Occipital lobe (tissue), 2 donors: ENCODE data around the gene RAB9A. TPM values are rescaled to one million over a fixed set of nuclear protein-coding genes. Genes with fewer than 3 reads are reported as not detected.
"Not testable (repeated sequence)": the region's sequence is repeated elsewhere in the genome, so short reads cannot be mapped to it uniquely, and the experiment has no call there.

Experiments
- DNase-seq: peaks from one replicate; lab custom pipeline; 2025; lab: John Stamatoyannopoulos, UW
- total RNA-seq: library from RNA; depleted of rRNA; stranded (reverse); fragments of >200 nt; gene quantifications from one replicate; pipeline ENCODE4 v1.2.3, GENCODE V29; 2014

Gene RAB9A
- total RNA-seq, 1 donor from 2014 or later, result 29.2 TPM

DNA sequence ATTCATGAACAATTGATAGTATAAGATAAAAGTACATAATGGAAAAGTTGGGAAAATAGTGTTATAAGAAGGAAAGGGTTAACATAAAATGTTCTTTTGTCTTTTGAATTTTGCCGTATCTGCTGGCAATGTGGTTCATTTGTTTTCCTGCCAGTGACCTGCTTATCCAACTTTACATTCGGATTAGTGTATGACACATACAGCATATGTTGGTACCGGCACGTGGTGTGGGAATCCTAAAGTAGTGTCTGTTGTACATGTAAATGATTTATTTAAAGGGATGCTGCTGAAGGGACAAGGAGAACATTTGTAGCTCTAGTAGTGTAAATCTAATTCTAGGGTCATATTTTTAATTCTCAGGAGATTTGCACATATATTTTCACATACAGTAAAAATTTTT lies 11.5 kb downstream of the RAB9A start:
- DNase-seq, result no peak

DNA sequence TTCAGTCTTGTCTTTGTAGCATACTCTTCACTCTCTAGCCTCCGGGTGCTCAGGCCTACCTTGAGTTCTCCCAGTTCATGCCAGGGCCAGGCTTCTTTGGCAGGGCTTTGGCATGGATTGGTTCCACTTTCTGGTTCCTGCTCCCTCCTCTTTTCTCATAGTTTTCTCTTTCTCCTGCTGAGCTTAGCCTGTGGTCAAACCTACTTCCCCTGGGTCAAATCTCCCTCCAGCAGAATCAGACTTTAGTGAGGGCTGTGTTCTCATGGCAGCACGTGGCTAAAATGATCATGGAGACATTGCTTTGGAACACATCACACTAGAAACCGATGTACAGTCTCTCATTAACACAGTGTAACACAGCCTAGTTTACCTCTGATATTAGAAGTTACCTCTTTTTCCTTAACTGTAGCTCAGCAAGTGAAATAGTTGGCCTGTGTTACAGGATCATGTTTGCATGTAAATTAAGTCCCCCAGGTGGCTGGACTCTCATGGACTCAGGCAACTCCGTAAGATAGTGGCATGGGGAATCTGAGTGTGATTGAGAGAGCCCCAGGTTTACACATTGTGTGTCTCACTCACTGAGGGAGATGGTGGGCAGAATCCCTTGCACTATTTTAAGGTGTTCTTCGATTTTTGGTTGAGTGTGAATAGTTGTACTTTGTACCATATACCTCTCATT lies 13.3 kb downstream of the RAB9A start:
- DNase-seq, result no peak

DNA sequence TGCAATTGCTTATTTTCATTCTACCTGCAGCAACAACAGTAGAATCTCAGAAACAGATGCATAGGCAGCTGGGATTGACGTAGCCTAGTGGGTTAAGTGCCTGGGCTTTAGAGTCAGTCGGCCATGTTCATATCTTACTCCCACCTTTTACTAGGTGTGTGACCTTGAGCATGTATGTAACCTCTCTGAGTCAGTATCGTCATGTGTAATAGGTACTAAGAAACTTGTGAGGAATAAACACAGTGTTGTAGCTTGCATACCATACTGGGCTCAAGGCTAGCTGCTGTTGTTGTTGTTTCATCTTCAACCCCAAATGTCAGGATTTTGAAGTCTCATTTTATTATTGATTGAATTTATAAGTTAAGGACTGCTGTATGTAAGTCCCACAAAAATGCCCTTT lies 14.2 kb downstream of the RAB9A start:
- no peak for DNase-seq

- DNase-seq, result no peak
Measured at GRCh38 chrX:13703589-13703988, 14.7 kb downstream of the RAB9A start.

DNA sequence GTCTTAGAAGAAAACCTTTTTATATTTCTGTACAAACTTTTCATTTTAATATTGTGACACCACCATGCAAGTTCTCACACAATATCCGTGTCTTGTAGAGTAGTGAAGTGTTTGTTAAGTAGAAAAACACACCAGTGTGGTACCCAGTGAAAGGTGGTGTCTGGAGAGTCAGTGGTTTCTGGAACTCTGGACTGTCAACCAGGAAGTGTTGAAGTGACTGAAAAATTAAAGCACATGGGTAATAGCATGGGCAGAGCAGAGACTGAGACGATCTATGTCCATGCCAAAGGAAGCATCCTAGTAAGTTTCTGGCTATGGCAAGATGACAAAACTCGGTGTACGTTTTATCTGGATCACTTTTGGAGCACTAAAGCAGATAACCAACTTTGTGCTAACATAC lies 22.2 kb downstream of the RAB9A start:
- DNase-seq, result no peak

- DNase-seq, result no peak
Measured at GRCh38 chrX:13716455-13716854, 27.5 kb downstream of the RAB9A start.

DNA sequence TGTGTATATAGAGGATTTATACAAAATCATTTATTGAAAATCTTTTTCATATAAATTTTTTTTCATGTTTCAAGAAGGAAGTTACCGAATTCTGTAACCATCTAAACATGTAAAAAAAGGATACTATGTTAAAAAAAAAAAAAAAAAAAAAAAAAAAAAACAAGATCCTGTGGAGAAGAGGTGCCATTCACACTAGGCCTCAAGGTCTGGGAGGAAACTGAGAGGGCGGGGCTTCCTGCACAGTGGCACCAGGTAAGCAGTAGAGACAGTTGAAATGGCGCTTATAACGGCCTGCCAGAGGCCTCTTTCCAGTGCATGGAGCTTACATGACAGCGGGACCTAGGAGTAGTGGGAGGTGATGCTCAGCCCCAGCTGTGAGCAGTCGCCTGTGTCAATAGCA lies 28.0 kb downstream of the RAB9A start:
- DNase-seq, result no peak

DNA sequence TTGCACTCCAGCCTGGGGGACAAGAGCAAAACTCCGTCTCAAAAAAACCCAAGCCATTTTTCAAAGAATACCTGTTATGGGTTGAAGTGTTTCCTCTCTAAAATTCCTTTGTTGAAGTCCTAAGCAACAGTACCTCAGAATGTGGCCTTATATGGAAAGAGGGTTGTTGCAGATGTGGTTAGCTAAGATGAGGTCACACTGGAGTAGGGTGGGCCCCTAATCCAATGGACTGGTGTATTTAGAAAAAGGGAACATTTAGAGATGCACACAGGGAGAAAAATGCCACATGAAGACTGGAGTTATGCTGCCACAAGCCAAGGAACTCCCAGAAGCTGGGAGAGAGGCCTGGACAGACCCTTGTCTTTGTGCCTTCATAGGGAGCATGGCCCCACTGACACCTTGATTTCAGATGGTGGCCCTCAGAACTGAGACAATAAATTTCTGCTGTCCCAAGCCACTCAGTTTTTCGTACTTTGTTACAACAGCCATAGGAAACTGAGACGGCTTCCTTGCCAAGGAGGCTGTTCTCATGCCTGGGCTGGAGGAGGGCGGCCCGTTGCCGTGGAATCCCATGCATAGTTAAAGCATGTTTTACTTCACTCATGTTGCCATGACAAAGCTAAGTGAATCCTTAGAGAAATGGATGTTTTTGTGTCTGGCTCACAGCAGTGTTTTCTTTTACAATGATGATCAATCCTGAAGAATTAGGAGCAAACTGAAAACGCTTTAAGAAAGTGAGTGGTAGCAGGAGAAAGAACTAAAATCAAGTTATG lies 29.0 kb downstream of the RAB9A start:
- no peak for DNase-seq

DNA sequence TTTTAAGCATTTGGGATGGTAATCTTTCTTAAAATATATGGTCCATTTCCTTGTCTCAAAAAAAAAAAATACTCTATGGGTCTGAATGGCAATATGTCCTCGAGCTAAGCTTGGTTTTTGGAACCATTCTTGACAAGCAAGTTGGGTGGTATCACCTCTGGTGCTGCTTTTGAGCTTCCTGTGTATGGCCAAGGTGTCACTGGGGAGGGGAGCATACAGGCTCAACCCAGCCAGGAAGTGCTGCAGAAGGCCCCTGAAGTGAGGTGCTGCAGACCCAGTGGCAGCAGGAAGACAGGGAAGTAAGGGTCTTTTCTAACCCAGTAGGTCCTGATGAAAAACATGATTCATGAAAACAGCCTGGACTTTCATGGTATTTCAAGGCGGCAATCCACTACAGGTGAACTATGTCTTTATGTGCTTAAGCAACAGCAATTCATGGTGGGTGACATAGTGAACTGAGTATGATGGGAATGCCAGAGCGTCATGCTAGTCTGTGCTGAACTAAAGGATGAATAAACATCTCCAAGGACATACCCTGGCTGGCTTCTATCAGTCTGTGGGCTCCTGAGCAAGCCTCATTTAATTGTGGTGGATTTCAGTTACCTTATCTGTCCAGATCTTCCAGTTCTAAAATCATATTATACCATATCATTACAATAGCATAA lies 30.4 kb downstream of the RAB9A start:
- DNase-seq, result no peak

- no peak for DNase-seq
Measured at GRCh38 chrX:13721371-13721770, 32.4 kb downstream of the RAB9A start.

DNA sequence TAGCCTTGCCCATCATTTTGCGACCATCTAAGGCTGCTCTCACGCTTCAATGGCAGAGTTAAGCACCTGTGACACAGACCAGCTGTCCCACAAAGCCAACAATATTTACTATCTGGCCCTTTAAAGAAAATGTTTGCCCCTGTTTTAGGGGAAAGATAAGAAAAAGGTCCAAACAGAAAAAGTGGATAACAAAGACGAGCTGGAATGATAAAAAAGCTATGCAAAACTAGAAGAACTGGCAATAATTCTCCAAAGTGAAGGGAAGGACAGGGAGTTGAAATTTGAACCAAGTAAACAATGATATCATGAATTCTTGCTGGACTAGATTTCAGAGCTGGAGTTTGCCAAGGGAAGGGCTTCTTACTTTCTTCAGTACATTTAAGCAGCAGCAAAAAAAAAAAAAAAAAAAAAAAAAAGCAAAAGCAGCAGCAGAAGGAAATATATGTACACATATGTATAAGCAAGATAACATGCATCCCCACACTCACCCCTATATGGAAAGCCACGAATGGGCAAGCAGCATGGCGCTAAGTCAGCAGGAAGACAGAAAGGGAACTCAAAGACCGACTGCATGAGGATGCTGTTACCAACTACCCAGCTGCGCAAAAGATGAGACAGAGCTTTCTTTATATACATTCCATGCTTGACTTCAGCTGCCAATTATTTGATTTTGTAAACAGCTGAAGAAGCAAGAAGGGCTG lies 33.0 kb downstream of the RAB9A start:
- no peak for DNase-seq

GRCh38 chrX:13724878-13725277 lies 36.0 kb downstream of the RAB9A start:
- DNase-seq, result not testable (repeated sequence)

DNA sequence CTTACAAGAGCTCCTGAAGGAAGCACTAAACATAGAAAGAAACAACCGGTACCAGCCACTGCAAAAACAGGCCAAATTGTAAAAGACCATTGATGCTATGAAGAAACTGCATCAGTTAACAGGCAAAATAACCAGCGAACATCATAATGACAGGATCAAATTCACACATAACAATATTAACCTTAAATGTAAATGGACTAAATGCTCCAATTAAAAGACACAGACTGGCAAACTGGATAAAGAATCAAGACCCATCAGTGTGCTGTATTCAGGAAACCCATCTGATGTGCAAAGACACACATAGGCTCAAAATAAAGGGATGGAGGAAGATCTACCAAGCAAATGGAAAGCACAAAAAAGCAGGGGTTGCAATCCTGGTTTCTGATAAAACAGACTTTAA lies 37.7 kb downstream of the RAB9A start:
- not testable (repeated sequence) for DNase-seq

GRCh38 chrX:13730523-13730922 lies 41.6 kb downstream of the RAB9A start:
- DNase-seq, result not testable (repeated sequence)

DNA sequence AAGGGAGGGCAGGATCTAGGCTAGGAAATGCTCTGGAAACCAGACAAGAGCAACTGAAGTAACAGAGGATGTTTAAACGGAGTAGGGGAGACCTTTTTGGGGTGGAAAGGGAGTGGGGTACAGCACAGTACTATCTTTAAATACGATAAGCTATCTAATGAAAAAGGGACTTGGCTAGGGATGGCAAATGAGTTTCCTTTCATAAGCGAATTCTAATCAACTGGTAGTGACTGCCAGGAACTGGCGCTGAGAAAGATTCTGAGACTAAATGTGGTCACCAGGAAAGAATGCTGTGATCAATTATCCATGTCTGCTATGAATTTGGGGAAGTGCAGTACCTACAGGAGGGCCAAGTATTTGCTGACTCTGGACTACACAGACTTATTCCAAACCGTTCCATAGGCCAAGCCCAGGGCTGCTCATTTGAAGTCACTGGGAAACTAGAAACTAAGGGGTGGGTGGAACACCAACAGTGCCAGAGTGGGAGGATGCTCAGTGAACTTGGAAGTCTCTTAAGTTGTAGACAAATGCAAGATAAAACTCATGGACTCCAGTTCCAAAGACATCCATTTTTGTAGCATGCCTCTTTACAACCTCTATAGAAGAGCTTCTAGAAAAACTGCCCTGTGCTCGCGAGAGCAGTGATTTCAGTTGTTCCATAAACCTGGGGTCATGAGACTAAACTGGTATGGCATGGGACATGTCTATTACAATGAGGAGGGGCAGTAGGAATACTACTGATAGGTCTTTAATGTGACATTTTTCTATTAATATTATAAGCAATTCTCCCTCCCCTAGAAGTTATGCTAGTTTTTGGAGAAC lies 43.5 kb downstream of the RAB9A start:
- no peak for DNase-seq

DNA sequence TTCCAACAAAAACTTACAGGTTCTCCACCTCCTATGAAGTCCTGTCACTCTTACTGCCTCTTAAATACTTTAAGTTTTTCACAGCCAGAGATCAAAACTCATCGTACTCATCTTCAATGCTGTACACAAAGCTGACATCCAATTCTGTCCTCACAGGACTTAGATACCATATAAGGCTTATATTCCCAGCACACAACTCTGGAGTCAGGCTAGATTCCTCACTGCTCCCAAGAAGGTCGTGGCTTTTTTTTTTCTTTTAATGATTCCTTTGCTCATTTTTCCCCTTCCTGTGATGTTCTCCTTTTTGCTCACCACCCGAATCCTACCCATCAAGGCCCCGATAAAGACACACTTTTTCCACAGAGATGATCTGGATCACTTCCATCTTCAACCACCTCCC lies 44.6 kb downstream of the RAB9A start:
- no peak for DNase-seq

DNA sequence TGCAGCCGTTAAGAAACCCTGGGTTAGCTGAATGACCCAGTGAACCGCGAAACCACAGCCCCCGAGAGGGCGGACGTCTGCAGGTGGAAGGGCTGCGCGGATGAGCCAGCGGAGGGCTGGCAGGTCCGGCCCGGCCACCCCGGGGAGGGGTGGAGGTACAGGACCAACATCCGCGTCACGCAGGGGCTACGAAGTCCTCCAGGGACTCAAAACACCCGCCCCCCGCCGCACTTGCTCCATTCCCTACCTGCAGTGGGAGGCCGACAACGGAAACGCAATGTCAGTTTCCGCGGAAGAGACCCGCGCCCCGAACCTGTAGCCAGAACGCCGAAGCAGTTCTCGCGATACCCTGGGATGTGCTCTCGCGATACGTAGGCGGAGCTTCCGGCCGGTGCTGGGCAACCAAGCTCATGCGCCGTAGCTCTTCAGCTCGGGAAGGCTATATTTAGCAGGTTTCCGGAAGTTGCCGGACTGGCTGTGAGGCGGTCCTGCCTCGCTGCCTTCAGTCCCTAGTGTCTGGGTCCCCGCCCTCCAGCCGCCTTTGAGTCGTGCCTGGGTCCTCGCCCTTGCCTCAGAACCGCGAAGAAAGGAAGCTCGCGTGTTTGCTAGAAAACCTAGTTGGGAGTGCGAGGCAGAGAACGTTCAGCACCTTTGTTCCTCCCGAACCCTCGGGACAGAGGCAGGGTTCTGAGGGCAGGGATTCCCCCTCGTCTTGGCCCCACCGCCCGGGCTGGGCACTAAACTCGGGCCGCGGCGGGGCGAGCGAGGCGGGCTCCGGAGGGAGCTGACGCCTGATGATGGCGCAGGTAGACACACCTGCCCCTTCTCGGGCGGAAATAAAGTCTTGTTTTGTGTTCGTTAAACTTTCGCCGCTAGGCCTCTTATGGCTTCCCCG lies 45.6 kb downstream of the RAB9A start, which contains the start of the genes OFD1 and TRAPPC2:
OFD1 (plus strand) TSS at position 471 of the 895 bp plus-strand sequence; CDS start at position 795, 324 bp downstream.
TRAPPC2 (minus strand) TSS at position 343 of the 895 bp plus-strand sequence. CDS start 14,657 bp downstream, outside the sequence.
- DNase-seq, result peak; percentile 86

DNA sequence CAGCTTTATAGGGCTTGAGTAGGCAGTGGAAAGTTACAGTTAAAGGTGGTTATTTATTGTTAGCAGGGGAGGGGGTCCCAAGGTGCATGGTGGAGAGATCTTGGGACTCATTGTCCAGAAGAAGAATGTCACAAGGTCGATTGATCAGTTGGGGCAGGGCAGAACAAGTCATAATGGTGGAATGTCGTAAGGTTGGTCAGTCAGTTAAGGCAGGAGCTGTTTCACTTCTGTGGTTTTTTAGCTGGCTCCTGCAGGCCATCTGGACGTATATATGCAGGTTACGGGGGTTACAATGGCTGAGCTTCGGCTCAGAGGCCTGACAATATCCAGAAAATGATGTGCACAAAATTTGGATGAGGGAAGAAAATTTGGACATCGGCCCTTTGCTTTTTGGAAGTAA lies 52.8 kb downstream of the RAB9A start:
- no peak for DNase-seq

DNA sequence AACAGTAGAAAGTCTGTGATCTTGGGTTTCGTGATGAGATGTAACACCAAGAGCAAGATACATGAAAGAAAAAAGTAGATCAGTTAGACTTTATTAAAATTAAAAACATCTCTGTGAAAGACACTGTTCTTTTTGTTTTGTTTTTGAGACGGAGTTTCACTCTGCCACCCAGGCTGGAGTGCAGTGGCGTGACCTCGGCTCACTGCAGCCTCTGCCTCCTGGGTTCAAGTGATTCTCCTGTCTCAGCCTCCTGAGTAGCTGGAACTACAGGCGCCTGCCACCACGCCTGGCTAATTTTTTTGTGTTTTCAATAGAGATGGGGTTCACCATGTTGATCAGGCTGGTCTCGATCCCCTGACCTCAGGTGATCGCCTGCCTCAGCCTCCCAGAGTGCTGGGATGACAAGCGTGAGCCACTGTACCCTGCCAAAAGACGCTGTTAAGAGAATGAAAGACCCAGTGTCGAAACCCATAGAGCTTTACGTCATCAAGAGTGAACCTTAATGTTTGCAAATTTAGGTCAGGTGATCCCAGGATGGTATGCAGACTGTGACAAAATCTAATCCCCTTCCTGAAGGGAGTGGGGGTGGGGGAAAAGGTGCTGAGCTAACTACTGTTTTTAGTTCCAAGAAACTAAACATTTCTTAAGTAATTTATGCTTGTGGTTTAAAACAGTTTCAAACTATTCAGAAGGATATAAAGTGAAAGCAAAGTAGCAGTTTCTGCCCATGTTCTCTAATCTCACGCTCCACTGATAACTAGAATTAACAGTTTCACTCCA lies 53.7 kb downstream of the RAB9A start:
- no peak for DNase-seq
